Neural cell (in vitro differentiated cells): ENCODE results near the gene LRRC10B.

Experiments
- CTCF ChIP-seq: fragments of 450-650 bp; IDR thresholded peaks from 2 replicates; pipeline ENCODE4 v1.5.1; 2014; ENCODE audit warnings: antibody characterized with exemption, mild to moderate bottlenecking, moderate library complexity; ENCODE audit not compliant: poor library complexity, severe bottlenecking
- EP300 ChIP-seq: fragments of 450-650 bp; conservative IDR thresholded peaks from 2 replicates; pipeline ENCODE4 v1.6.1; 2014; ENCODE audit warnings: antibody characterized with exemption, mild to moderate bottlenecking, moderate library complexity; ENCODE audit not compliant: poor library complexity, severe bottlenecking
- EZH2 ChIP-seq: fragments of 200-600, 300-800 bp; shearing (Covaris generic), sonication (generic); IDR thresholded peaks from 2 replicates; pipeline ENCODE4 v1.6.1; 2014; ENCODE audit warnings: antibody characterized with exemption, low read length, borderline replicate concordance, mild to moderate bottlenecking; ENCODE audit not compliant: insufficient read depth, poor library complexity, severe bottlenecking
- POLR2AphosphoS5 ChIP-seq: IDR thresholded peaks from 2 replicates; pipeline ENCODE4 v1.6.1; 2012
- REST ChIP-seq: IDR thresholded peaks from 2 replicates; pipeline ENCODE4 v1.6.1; 2012; ENCODE audit warnings: borderline replicate concordance
- SMC3 ChIP-seq: fragments of 450-650 bp; conservative IDR thresholded peaks from 2 replicates; pipeline ENCODE4 v1.6.1; 2014; ENCODE audit warnings: antibody characterized with exemption, mild to moderate bottlenecking, moderate library complexity; ENCODE audit not compliant: poor library complexity

- TF ChIP-seq SMC3 = no peak
- no peak for TF ChIP-seq CTCF
- TF ChIP-seq REST = no peak
- TF ChIP-seq EZH2 = no peak
- TF ChIP-seq EP300 = no peak
- TF ChIP-seq POLR2AphosphoS5 = no peak
Observed at GRCh38 chr11:61531044-61531443, 22.5 kb downstream of the LRRC10B start.
